ENCODE measurements around the gene C19orf38.
"Not testable (repeated sequence)": the region's sequence is repeated elsewhere in the genome, so short reads cannot be mapped to it uniquely, and the experiment has no call there.

The C19orf38 gene

DNA sequence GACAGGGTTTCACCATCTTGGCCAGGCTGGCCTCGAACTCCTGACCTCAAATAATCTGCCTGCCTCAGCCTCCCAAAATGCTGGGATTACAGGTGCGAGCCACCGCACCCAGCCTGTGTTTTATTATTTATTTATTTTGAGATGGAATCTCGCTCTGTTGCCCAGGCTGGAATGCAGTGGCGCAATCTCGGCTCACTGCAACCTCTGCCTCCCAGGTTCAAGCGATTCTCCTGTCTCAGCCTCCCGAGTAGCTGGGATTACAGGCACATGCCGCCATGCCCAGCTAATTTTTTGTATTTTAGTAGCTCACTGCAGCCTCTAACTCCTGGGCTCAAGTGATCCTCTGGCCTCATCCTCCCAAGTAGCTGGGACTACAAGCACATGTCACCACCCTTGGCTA, 29.4 kb downstream of the C19orf38 start:
- DNase-seq, result not testable (repeated sequence)

DNA sequence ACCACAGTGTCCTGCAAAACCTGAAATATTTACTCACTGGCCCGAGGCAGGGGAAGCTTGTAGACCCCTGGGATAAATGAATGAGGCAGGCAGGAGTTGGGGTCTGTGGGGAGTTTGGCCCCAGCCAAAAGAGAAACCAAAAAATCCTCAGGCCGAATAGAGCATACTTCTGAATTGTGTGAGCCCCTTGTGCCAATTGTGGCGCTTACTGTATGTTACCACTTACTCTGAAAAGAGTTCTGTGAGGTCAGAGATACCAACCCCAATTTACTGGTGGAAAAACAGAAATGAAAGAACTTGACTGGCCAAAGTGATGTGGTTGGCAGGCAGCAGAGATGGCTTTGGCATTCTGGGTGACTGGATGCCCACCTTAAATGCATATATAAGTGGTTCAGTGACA, 30.0 kb downstream of the C19orf38 start:
- DNase-seq, result no peak

DNA sequence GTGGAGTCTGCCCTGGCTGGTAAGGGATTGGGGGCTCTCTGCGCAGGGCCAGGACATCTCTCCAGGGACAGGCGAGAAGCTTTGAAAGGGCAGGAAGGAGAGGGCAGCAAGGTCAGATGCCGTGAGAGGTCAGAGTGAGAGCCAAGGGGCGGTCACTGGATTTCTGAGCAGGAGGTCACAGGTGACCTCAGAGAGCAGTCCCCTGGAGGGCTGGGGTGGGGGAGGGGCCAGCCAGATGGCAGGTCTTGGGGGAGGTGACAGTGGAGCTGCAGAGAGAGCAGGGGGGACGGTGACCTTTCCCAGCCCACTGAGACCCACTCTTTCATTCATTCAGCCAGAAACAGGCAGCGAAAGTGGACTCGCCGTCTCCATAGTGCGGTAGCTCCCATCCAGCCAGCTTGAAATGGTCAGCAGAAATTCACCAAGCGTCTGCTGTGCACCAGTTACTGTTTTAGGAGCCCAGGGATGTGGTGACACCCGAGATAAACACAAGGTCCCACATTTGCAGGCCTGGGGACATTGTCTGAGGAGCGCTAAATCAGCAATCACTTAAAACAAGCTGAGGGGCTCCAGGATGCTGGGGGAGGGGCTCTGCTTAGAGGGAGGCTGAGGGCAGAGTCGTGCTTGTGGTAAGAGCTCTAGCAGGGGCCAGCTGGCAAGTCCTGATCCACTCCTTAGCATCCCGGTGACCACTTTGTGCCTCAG, 33.3 kb downstream of the C19orf38 start:
- peak; percentile 6 for DNase-seq

- DNase-seq, result no peak
Observed at GRCh38 chr19:10882108-10882457, 33.9 kb downstream of the C19orf38 start.

DNA sequence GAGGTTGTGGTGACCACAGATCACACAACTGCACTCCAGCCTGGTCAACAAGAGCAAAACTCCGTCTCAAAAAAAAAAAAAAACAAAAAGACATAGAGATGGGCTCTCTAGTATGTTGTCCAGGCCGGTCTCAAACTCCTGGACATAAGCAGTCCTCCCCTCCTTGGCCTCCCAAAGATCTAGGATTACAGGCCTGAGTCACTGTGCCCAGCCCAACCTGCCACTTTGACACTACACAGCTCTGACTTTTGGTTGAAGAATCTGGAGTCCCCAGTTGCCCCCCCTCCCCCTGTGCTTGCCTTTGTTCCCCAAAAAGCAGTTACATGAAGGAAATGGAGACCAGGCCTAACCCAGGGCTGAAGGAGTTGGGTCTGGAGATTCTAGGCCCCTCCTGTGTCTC, 36.1 kb downstream of the C19orf38 start:
- DNase-seq, result peak; percentile 24

GRCh38 chr19:10885201-10886169, 37.3 kb downstream of the C19orf38 start:
- DNase-seq, result no peak

DNA sequence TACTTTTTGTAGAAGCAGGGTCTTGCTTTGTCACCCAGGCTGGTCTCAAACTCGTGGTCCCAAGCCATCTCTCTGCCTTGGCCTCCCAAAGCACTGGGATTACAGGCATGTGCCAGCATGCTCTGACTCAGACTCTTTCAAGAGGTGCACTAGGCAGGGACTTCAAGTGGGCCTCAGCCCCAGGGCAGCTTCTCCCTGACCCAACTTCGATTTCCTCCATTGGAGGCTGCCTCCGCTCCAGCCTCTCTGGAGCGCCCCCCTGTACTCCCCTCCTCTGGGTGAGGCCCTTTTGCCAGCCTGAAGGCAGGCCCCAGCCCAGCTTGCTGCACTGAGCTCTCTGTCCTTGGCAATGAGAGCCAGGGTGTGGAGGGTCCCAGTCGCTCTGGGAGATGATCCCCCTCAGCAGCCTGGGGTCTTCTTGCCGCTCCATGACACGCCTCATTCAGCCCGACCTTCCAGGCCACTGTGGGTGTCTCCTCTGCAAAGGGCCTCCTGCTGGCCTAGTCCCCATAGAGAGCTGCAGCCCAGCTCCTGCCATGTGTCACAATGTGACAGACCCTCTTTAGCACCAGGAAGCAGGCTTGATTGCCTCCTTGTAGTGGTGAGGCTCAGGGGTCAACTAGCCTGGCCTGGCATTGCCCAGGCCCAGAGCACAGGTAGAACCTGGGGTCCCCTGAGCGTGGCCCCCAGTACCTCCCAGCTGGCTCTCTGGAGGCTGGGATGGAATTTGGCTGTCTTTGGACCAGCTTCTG, 39.6 kb downstream of the C19orf38 start:
- DNase-seq, result no peak

DNA sequence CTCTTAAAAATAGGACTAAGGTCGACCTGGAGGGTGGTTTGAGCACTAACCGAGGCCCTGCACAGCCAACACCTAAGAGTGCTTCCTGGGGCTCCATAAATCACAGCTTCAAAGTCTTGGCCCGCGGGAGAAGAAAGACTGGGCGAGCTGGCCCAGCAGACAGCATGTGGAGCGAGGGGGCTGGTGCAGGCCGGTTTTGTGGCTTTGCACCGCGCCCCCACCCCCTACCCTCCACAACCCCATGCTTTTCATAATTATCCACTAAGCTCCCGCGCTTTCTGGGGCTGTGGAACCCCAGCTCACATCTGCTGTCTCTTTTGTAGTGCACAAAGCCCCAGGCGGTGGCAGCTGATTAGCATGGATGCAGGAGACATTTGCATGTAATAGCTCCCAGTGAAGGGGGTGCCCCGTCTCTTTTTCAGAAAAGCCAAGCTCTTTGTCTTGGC, 40.2 kb downstream of the C19orf38 start:
- DNase-seq, result no peak

DNA sequence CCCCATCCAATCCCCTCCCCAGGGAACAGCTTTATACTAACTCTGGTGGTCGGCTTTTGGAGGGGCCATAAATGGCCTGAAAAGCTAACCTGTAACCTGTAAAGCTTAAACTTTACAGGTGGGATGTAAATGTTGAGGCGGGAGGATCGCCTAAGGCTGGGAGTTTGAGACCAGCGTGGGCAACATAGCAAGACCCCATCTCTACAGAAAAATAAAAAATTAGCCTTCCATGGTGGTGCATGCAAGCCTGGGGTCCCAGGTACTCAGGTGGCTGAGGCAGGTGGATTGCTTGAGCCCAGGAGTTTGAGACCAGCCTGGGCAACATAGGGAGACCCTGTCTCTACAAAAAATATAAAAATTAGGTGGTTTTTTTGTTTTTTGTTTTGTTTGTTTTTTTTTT, 41.7 kb downstream of the C19orf38 start:
- DNase-seq, result no peak

- peak; percentile 80 for DNase-seq
Observed at GRCh38 chr19:10891405-10892086, 43.3 kb downstream of the C19orf38 start.

DNA sequence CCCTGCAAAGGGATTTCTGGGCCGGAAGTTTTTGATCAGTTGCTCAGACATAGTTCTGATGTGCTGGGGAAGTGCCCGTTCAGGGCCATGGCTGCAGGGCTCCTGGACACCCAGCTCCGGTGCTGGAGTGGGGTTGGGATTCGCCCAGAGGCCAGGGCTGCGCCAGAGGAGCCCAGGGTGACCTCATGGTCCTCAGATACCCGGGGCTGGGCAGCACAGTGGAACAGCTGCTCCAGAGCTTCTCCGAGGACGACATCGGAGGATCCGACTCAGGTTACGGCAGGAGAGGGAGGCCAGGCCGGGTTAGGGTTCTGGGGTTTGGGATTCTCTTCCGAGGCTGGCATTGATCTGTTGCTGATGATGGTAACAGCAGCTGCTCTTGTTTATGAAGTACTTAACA, 44.0 kb downstream of the C19orf38 start:
- DNase-seq, result peak; percentile 64

DNA sequence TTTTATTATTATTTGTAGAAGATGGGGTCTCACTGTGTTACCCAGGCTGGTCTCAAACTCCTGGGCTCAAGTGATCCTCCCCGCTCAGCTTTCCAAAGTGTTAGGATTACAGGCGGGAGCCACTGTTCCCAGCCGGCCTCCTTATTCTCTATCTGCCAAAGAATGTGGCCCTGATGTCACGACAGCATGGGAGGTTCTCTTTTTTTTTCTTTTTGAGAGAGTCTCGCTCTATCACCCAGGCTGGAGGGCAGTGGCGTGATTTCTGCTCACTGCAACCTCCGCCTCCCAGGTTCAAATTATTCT, 46.6 kb downstream of the C19orf38 start:
- DNase-seq, result no peak

DNA sequence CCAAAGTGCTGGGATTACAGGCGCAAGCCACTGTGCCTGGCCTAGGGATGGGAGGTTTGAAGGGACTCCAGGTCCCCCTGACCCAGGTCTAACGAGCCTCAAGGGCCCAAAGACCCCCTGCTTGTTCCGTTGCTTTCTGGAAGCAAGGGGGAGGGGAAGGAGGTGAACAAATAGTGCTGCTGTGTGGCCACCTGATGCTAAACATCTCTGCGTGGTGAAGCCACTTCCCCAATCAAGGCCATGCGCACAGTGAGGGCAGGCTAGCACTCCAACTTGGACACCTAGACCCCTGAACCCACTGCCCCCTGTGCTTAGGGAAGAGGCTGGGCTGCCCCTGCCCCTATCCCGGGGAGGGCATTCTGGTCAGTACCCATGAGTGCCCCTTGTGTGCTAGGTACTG, 47.1 kb downstream of the C19orf38 start:
- no peak for DNase-seq

DNA sequence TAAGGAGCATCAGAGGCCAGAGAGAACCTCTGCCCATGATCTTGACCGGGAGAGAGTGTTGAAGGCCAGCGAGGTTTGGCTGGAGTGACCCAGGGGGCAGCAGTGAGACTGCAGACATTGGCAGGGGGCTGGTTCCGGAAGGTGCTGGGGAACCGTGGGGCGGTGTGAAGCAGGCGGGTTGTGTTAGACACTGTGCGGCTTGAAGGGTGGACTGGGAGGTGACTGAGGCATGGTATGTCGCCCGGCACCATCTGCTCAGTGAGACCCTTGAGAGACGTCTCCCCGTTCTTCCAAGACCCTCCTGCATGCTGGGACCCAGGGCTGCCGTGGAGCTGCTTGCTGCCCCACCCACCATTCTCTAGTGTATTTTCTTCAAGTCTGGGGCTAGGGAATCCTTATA, 47.7 kb downstream of the C19orf38 start:
- no peak for DNase-seq

DNA sequence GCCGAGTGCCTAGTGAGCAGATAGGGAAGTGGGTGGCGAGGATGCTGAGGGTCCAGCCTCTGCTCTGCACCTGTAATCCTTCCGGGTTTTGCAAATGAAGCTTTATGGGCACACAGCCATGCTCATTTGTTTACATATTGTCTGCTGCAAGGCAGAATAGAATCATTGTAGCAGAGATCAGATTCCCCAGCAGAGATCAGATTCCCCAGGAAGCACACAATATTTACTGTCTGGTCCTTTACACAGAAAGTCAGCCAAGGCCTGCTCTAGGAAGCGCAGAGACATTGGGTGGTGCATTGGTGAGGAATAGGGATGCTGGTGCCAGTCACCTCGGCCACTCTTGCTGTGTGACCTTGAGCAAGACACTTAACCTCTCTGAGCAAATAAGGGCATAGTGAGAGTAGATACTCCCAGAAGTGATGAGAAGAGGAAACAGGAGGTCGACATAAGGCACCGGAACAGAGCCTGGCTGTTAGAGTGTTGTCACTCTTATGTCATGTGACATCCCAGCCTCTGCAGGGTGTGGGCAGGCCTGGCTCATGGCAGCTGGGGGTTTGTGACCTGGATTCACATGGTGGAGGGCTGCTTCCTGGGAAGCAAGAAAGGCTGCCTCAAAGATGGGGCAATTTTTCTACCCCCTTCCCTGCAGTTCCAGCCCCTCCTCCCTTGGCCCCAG, 48.8 kb downstream of the C19orf38 start:
- DNase-seq, result no peak

GRCh38 chr19:10898633-10899032, 50.4 kb downstream of the C19orf38 start:
- no peak for DNase-seq

- DNase-seq, result no peak
Observed at GRCh38 chr19:10899151-10899653, 51.0 kb downstream of the C19orf38 start.

DNA sequence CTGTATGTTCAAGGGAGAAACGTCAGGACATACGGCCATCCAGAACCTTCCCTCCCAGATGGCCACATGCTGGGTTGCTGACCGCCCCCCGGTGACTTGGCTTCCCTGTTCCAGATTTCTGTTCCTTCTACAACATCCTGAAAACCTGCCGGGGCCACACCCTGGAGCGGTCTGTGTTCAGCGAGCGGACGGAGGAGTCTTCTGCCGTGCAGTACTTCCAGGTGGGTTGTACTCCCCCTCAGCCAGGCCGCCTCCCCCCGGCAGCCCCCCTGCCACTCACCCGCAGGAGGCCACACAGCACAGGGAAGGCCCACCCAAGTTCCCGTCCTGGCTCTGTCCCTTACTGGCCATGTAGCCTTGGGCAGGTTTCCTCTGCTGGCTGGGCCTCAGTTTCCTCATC, 59.7 kb downstream of the C19orf38 start:
- no peak for DNase-seq

GRCh38 chr19:10908380-10908960, 60.3 kb downstream of the C19orf38 start:
- DNase-seq, result no peak

DNA sequence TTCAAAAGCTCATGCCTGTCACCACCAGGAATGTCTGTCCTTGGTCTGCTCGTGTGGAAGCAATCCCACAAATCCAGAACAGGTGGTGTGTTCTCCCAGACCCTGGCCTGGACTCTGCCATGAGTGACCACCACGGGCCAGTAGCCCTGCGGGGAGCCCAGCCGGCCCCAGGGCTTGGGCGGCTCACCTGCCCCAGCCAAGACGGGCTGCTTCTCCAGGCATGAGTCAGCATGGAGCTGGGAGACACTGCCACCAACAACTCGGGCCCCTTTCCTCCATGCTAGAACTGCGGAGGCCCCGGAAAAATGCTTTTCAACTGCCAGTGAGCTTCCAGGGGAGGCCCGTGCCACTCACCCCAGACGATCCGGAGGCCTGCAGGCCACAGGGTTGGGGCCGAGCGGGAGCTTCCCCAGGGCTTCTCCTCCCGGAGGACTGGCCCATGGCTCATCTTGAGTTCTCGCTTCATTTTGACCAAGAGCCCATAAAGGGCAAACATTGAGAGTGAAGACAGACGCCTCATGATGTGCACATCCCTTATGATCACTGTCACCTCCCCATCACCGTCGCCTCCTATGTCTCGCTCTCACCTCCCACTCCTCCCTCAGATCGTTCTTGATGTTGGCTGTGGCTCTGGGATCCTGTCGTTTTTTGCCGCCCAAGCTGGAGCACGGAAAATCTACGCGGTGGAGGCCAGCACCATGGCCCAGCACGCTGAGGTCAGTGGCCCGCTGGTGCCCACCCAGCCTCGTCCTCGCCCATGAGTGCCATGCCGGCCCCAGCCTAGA, 63.6 kb downstream of the C19orf38 start:
- no peak for DNase-seq

GRCh38 chr19:10912619-10913018, 64.4 kb downstream of the C19orf38 start:
- no peak for DNase-seq
